IPS DF 6.9 (cell line): ENCODE measurements around the gene MZB1.
"Not testable (repeated sequence)": the region's sequence is repeated elsewhere in the genome, so short reads cannot be mapped to it uniquely, and the experiment has no call there.

Experiments used
- DNase-seq: peaks from one replicate; pipeline ENCODE4 v3.0.0-alpha.2; 2013; ENCODE audit warnings: low read depth, low spot score
- H3K27ac ChIP-seq: one replicate; pipeline ENCODE4 v1.5.1; 2013; ENCODE audit warnings: low read length, control low read depth
- H3K27me3 ChIP-seq: 2 replicates; pipeline ENCODE4 v1.6.1; 2013; ENCODE audit warnings: mild to moderate bottlenecking, low read length; ENCODE audit not compliant: control insufficient read depth, insufficient read depth
- H3K36me3 ChIP-seq: 2 replicates; pipeline ENCODE4 v1.6.1; 2013; ENCODE audit warnings: low read length; ENCODE audit not compliant: control insufficient read depth, insufficient read depth
- H3K4me1 ChIP-seq: 2 replicates; pipeline ENCODE4 v1.6.1; 2013; ENCODE audit warnings: low read length; ENCODE audit not compliant: control insufficient read depth, insufficient read depth
- H3K4me3 ChIP-seq: 2 replicates; pipeline ENCODE4 v1.5.1; 2013; ENCODE audit warnings: mild to moderate bottlenecking, low read length
- H3K9me3 ChIP-seq: 2 replicates; pipeline ENCODE4 v1.6.1; 2013; ENCODE audit warnings: low read length, inconsistent platforms; ENCODE audit not compliant: control insufficient read depth, insufficient read depth
- WGBS: extraction: QIAGEN DNeasy Blood & Tissue Kit; methylation state at CpG from one replicate; pipeline ENCODE4 v1.1.7; 2013; ENCODE audit warnings: mixed read lengths, missing lambda C conversion rate; ENCODE audit not compliant: insufficient read length, insufficient coverage; 5-methylcytosine and 5-hydroxymethylcytosine counted together

MZB1 gene

GRCh38 chr5:139371482-139372435, 18.0 kb downstream of the MZB1 start:
- no peak for DNase-seq
- Histone ChIP-seq H3K4me1 (no peaks in the 10 kb centered on the region), H3K27me3 (no peaks in the 10 kb centered on the region), H3K9me3 (no peaks in the 10 kb centered on the region), H3K4me3 (no peak overlapping the region), H3K36me3 (peaks cover 7% of the 10 kb centered on the region; the same call in 1 of the 2 replicates), H3K27ac (no peak overlapping the region)
- no CpG with 5 or more reads among the region's 7 CpGs for WGBS

DNA sequence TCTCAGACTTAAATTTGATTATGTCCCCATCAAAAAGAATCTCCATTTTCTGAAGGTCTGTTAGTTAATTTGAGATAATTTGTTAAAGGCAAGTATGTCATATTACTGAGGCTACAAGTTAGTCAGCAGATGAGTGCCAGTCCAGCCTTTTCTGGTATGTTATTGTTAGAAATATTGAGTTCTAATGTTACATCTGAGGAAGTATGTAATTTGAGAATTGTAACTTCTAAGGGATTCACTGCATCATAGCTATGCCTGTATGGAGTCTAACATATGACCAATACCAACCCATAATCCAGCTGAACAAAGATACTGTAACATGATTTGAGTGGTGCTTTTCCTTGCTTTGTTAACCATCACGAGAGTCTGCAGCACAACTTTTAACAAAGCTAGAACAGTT, 20.5 kb downstream of the MZB1 start:
- Histone ChIP-seq H3K9me3 (no peaks in the 10 kb centered on the region), H3K27ac (no peak overlapping the region), H3K4me1 (no peaks in the 10 kb centered on the region), H3K36me3 (peaks cover 16% of the 10 kb centered on the region; the same call in 1 of the 2 replicates), H3K27me3 (no peaks in the 10 kb centered on the region), H3K4me3 (no peak overlapping the region)
- no peak for DNase-seq
- WGBS: no CpG with 5 or more reads among the region's 1 CpG

GRCh38 chr5:139368613-139369012, 21.1 kb downstream of the MZB1 start:
- Histone ChIP-seq H3K36me3 (peaks cover 22% of the 10 kb centered on the region; the same call in 1 of the 2 replicates), H3K4me3 (no peak overlapping the region), H3K27ac (no peak overlapping the region), H3K4me1 (no peaks in the 10 kb centered on the region), H3K27me3 (no peaks in the 10 kb centered on the region), H3K9me3 (no peaks in the 10 kb centered on the region)
- no CpG with 5 or more reads among the region's 2 CpGs for WGBS
- DNase-seq: no peak

DNA sequence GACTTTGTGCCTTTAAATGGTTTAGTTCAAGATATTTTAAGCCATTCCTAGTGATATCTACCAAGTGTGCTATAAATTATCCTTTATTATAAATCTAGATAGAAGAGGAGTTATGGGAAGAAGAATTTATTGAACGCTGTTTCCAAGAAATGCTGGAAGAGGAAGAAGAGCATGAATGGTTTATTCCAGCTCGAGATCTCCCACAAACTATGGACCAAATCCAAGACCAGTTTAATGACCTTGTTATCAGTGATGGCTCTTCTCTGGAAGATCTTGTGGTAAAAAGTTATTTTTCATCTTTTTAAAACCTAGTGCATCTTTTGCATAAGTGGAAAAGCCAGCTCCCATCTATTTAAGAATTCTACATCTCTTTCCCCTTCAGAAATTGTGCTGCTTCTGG, 25.2 kb downstream of the MZB1 start:
- no peaks in the 10 kb centered on the region for H3K9me3 ChIP-seq
- no peak overlapping the region for H3K4me3 ChIP-seq
- WGBS: 100% methylated on average over 1 of the region's 2 CpGs
- DNase-seq: no peak
- H3K27ac ChIP-seq: no peak overlapping the region
- peaks cover 20% of the 10 kb centered on the region; the same call in 1 of the 2 replicates for H3K36me3 ChIP-seq
- H3K4me1 ChIP-seq: no peaks in the 10 kb centered on the region
- no peaks in the 10 kb centered on the region; the same call in 1 of the 2 replicates for H3K27me3 ChIP-seq

GRCh38 chr5:139363937-139364336, 25.8 kb downstream of the MZB1 start:
- Histone ChIP-seq H3K9me3 (no peaks in the 10 kb centered on the region), H3K27me3 (no peaks in the 10 kb centered on the region; the same call in 1 of the 2 replicates), H3K27ac (no peak overlapping the region), H3K4me3 (no peak overlapping the region), H3K36me3 (peaks cover 20% of the 10 kb centered on the region; the same call in 1 of the 2 replicates), H3K4me1 (no peaks in the 10 kb centered on the region)
- DNase-seq: no peak
- WGBS: no CpG with 5 or more reads among the region's 2 CpGs

DNA sequence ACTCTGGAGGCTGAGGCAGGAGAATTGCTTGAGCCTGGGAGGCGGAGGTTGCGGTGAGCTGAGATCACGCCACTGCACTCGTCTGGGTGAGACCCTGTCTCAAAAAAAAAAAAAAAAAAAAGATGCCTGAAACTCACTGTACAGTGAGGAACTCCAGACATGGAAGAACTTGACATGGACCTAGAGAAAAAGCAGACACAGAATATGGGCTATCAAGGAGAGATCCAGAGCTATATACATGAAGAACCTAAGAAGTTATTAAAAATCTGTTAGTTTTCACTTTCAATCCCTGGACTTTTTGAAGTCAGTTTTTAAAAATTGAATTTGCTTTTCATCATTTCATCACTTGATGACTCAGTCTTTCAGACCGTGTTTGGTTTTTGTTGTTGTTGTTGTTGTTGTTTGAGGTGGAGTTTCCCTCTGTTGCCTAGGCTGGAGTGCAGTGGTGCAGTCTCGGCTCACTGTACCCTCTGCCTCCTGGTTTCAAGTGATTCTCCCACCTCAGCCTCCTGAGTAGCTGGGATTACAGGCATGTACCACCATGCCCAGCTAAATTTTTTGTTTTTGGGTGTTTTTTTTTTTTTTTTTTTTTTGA, 27.8 kb downstream of the MZB1 start:
- H3K4me3 ChIP-seq: no peak overlapping the region
- no peak for DNase-seq
- H3K4me1 ChIP-seq: no peaks in the 10 kb centered on the region
- no peaks in the 10 kb centered on the region; the same call in 1 of the 2 replicates for H3K27me3 ChIP-seq
- WGBS: no CpG with 5 or more reads among the region's 6 CpGs
- H3K36me3 ChIP-seq: peaks cover 20% of the 10 kb centered on the region; the same call in 1 of the 2 replicates
- no peaks in the 10 kb centered on the region for H3K9me3 ChIP-seq
- H3K27ac ChIP-seq: no peak overlapping the region

- H3K4me1 ChIP-seq: no peaks in the 10 kb centered on the region
- no peak overlapping the region for H3K4me3 ChIP-seq
- no peaks in the 10 kb centered on the region for H3K9me3 ChIP-seq
- no peak for DNase-seq
- no CpG with 5 or more reads among the region's 4 CpGs for WGBS
- H3K27ac ChIP-seq: no peak overlapping the region
- H3K36me3 ChIP-seq: peaks cover 12% of the 10 kb centered on the region; the same call in 1 of the 2 replicates
- no peaks in the 10 kb centered on the region; the same call in 1 of the 2 replicates for H3K27me3 ChIP-seq
Measured at GRCh38 chr5:139360384-139360783, 29.3 kb downstream of the MZB1 start.

DNA sequence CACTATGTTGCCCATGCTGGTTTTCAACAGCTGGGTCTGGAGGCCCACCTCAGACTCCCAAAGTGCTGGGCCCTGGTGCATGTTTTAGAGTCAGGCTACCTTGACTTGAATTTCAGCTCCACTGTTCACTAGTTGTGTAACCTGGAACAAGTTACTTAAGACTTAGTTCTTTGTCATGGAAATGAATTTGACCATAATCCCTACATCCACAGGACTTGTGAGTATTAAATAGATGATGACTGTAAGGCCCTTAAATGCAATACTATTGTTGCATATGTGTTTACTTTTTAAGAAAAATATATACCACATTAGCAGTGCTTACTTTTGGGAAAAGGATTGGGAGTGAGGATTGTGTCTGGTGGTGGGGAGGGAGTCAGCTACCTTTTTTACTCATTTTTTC, 31.6 kb downstream of the MZB1 start:
- Histone ChIP-seq H3K9me3 (no peaks in the 10 kb centered on the region), H3K4me3 (no peak overlapping the region), H3K27ac (no peak overlapping the region), H3K36me3 (no peaks in the 10 kb centered on the region), H3K4me1 (no peaks in the 10 kb centered on the region), H3K27me3 (no peaks in the 10 kb centered on the region; the same call in 1 of the 2 replicates)
- no peak for DNase-seq

DNA sequence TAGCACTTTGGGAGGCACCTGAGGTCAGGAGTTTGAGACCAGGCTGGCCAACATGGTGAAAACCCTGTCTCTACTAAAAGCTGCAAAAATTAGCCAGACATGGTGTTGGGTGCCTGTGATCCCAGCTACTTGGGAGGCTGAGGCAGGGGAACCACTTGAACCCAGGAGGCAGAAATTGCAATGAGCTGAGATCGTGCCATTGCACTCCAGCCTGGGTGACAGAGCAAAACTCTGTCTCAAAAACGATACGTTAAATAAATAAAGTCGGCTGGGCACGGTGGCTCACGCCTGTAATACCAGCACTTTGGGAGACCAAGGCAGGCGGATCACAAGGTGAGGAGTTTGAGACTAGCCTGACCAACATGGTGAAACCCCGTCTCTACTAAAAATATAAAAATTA, 33.8 kb downstream of the MZB1 start:
- H3K27me3 ChIP-seq, H3K4me1 ChIP-seq, H3K9me3 ChIP-seq, DNase-seq, H3K27ac ChIP-seq, H3K4me3 ChIP-seq, H3K36me3 ChIP-seq: not testable (repeated sequence)
- WGBS: no CpG with 5 or more reads among the region's 8 CpGs

DNA sequence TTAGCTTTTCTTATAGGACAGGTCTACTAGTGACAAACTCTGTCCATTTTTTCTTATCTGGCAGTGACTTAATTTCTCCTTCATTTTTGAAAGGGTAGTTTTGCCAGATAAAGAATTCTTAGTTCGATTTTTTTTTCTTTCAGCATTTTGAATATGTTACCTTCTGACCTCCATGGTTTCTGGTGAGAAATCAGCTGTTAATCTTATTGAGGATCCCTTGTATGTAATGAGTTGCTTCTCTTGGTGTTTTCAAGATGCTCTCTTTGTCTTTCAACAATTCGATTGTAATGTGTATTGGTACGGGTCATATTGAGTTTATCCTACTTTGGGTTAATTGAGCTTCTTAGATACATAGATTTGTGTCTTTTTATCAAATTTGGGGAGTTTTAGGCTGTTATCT, 35.5 kb downstream of the MZB1 start:
- no peaks in the 10 kb centered on the region for H3K27me3 ChIP-seq
- no peaks in the 10 kb centered on the region for H3K36me3 ChIP-seq
- H3K4me1 ChIP-seq: no peaks in the 10 kb centered on the region
- H3K9me3 ChIP-seq: no peaks in the 10 kb centered on the region
- H3K27ac ChIP-seq: no peak overlapping the region
- no peak overlapping the region for H3K4me3 ChIP-seq
- WGBS: no CpG with 5 or more reads among the region's 3 CpGs
- DNase-seq: no peak
